ACHN (cell line): Measurements from ENCODE around the gene WDR17.

Experiments
- DNase-seq: peaks from one replicate; pipeline ENCODE4 v3.0.0-alpha.2; 2015
- in situ Hi-C: cut with HindIII; loops from 2 replicates; pipeline ENCODE4 v1.10.0; 2017; ENCODE audit warnings: low sequenced_read_pairs, low pct_ligation_motif_present, low pct_unique_long_range_greater_than_20kb

WDR17 gene

DNA sequence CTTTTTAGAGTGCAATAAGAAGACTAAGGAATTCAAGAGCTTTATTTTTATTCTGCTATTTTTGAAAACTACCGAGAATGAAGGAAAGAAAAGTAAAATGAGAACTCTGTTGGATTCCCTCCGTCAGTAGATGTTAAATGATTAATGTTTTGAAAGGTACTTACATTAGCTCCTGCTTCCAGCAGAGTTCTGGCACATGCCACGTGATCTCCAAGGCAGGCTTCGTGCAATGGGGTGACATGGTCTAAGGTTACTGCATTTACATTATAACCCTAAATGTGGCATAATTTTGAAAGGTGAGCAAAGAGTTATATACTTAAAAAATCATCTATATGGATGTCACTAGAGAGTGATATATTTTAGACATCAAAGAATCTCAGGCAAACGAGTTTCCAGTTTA is 156.5 kb downstream of the WDR17 start:
- DNase-seq: no peak
- in situ Hi-C loops: no loop called here

DNA sequence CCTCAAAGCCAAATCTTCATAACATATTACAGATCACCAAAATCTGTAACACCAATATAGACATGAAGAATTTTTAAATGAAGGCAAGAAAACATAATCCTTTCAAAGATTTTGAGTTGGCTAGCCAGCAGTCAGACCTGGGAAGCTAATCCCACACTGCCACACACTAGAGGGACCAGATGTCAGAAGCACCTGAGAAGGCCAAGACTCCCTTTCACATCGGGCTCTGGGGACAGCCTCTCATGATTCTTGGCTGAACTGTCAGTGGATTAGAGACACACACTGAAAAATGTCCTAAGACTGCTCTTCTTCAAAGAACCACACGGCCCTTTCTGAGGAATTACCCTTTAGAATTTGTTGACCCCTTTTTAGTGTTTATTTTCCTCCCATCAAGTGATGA is 157.9 kb downstream of the WDR17 start:
- in situ Hi-C loops: no loop called here
- DNase-seq: no peak

DNA sequence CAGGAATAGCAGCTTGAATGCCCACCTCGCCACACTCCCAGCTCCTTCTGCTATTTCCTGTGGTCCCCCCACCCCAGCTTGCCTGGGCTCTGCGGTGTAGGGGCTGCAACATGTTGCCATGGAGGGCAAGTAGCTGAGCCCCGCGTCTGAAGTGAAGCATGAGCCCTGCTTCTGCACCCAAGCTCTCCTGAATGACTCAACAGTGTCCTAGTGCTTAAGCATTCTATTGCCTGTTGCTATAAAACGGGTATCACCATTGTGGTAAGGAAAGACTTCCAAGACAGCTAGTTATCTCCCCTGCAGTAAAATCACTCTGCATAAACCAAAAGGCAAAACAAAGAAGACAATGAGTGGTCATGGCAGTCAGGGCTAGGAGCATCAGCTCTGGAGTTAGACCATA is 161.1 kb downstream of the WDR17 start:
- in situ Hi-C loops: no loop called here
- no peak for DNase-seq

DNA sequence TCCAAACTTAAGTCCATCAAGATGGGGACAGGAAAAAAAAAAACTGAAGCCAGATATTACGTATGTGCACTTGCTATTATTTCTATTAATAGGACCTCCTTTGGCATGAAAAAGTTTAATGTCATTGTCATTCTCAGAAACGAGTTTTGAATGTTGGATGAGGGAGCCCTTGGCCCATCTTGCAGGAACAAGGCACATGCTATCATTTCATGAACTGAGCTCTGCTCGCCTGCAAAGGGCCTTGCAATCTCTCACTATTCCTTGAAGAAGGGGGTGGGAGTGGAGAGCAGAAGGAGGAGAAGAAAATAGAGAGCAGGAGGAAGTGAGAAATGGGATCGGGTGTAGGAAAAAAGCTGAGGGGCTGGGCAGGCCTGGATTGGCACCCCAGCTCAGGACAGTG is 164.0 kb downstream of the WDR17 start:
- DNase-seq: no peak

More for the DNA sequence above, 164.0 kb downstream of the WDR17 start:
- in situ Hi-C loops: no loop called here
